HG03378 (cell line): ENCODE data around the gene PRAME.
"Not testable (repeated sequence)": the region's sequence is repeated elsewhere in the genome, so short reads cannot be mapped to it uniquely, and the experiment has no call there.

Experiments used
- ATAC-seq: cut with Tn5 transposase; IDR thresholded peaks from one replicate; pipeline ENCODE4 v1.9.1; 2021; ENCODE audit warnings: mild to moderate bottlenecking, moderate library complexity; ENCODE audit not compliant: unreplicated experiment

The PRAME gene

DNA sequence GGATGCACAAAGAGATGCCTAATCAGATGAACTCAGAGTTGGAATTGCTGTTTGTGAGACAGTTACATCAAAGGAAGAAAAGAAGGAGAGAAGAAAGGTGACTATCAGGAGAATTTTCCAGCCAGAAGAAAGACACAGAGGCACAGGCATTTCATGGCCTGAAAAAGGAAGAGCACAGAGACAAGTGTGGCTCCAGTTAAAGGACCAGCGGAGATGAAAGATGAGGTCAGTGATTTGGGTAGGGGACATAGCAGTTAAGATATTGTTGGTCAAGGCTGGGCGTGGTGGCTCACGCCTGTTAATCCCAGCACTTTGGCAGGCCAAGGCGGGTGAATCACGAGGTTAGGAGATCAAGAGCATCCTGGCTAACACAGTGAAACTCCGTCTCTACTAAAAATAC is 35.6 kb downstream of the PRAME start:
- ATAC-seq = no peak

DNA sequence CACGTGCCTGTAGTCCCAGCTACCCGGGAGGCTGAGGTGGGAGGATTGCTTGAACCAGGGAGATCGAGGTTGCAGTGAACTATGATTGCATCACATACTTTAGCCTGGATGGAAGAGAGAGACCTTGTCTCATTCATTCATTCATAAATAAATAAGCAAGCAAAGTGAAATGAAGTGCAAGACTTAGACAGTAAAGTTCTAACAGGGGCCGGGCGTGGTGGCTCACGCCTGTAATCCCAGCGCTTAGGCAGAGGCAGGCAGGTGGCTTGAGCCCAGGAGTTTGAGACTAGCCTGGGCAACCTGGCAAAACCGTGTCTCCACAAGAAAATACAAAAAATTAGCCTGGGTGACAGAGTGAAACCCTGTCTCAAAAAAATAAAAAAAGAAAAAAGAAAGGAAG is 37.4 kb downstream of the PRAME start:
- no peak for ATAC-seq

- no peak for ATAC-seq
Observed at GRCh38 chr22:22520667-22521602, 38.1 kb downstream of the PRAME start.

DNA sequence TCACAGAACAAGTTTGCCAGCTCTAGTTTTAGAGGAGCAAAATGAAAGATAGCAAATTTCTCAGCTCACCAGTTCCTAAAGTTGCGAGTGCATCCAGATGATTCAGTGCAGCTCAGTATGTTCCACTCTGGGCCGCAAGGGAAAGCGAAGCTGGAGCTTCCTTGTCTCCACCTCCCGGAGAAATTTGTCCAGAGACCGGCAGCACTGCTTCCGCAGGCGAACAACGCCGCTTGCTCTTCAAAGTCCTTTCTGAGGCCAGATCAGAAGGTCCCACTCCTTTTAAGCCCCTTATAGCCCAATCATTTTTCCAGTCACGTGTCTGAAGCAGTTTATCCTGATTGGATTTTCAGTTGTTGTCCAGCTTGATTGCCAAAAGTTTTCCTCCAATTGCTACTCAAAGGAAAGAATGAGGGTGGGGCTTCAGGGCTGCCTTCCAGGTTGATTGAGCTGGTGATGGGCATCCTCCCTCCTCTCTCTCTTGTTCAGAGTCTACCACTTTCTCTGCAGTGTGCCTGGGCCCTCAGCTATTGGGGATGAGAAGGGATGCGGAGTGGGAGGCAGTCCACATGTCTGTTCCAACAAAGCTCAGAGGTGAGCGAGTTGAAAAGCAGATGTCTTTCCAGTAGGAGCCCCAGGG is 38.9 kb downstream of the PRAME start, which contains the start of gene ZNF280A:
TSS of gene ZNF280A (minus strand) at position 251 of the 637 bp plus-strand sequence. CDS start 4,640 bp downstream, outside the sequence.
- no peak for ATAC-seq

DNA sequence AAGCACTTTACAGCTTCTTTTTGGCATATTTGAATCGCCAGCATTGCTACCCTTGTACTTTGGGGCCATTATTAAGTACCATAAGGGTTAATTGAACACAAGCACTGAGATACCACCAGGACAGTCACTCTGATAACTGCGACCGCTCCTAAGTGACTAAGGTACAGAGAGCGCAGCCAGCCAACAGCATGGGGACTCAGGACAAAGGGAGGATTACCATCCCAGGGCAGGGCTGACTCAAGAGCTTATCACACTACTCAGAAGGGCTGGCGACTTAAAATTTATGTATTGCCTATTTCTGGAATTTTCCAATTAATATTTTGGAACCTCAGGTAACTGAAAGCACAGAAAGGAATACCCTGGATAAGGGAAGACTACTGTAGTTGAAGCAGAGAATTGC is 39.5 kb downstream of the PRAME start:
- ATAC-seq = no peak

DNA sequence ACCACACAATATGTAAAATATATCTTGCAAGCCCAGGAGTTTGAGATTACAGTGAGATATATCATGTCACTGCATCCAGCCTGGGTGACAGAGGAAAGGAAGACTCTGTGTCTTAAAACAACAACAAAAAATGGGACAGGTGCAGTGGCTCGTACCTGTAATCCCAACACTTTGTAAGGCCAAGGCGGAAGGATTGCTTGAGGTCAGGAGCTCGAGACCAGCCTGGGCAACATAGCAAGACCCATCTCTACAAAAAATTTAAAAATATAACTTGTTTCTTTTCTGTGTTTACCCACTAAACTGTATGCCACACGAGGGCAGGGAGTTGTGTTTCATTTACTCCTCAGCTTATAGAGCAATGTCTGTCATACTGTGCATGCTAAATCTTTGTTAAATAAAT is 42.1 kb downstream of the PRAME start:
- ATAC-seq = no peak

DNA sequence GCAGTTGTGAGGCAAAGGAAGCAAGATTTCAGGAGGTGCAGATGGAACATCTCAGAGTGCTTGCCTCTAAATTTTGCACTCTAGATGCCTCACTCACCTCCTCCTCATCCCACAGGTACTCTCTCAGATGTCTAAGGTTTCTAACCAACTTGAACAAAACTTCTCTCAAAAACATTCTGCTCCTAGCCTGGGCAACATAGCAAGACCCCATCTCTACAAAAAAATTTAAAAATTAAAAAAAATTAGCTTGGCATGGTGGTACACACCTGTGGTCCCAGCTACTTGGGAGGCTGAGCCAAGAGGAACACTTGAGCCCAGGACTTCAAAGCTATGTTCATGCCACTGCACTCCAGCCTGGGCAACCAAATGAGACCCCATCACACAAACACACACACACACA is 43.2 kb downstream of the PRAME start:
- ATAC-seq = no peak

- ATAC-seq = not testable (repeated sequence)
Observed at GRCh38 chr22:22514431-22514830, 44.6 kb downstream of the PRAME start.

DNA sequence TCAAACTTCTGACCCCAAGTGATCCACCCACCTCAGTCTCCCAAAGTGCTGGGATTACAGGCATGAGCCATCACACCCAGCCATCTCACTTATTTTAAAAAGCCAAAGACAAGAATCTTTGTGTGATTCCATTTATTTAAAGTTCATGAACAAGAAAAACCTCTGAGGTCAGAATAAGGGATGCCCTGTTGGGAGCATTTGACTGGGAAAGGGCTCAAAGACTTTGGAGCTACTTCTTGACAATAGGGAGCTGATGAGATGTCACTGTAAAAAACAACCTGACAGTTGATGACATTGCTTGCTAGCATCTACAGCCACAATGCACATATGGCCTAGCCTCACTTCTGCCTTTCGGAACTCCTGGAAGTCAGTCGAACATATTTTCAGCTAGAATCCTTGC is 45.4 kb downstream of the PRAME start:
- ATAC-seq = no peak

- ATAC-seq = no peak
Observed at GRCh38 chr22:22512951-22513350, 46.1 kb downstream of the PRAME start.

DNA sequence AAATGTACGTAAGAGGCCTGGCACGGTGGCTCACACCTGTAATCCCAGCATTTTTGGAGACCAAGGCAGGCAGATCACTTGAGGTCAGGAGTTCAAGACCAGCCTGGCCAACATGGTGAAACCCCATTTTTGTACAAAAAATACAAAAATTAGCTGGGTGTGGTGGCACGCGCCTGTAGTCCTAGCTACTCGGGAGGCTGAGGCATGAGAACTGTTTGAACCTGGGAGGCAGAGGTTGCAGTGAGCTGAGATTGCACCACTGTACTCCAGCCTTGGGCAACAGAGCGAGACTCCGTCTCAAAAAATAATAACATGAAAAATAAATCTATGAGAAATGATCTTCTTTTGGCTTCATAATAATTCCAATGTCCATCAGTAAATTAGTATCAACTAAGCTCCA is 48.2 kb downstream of the PRAME start:
- ATAC-seq = not testable (repeated sequence)

- not testable (repeated sequence) for ATAC-seq
Observed at GRCh38 chr22:22509912-22510311, 49.2 kb downstream of the PRAME start.

- ATAC-seq = no peak
Observed at GRCh38 chr22:22508274-22509176, 50.5 kb downstream of the PRAME start, which contains the start of gene ZNF280B. TSS of gene ZNF280B (minus strand) at chr22:22508742. CDS start at chr22:22489398, 19,344 bp downstream.

- ATAC-seq = no peak
Observed at GRCh38 chr22:22507743-22508273, 51.3 kb downstream of the PRAME start.

DNA sequence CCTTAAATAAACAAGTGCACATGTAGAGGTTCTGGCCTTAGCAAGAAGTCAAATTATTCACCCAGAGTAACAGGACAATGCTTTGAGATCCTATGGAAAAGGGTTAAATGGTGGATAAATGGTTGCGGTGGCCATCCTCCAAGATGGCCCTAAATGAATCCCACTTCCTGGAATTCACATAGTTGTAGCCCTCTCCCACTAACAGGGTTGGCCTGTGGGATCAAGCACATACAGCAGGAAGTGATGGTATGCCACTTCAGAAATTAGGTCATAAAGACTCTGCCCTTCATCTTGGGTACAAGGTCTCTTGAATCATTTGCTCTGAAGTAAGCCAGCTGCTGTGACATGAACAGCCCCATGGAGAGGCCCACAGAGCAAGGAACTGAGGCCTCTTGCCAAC is 52.3 kb downstream of the PRAME start:
- no peak for ATAC-seq

DNA sequence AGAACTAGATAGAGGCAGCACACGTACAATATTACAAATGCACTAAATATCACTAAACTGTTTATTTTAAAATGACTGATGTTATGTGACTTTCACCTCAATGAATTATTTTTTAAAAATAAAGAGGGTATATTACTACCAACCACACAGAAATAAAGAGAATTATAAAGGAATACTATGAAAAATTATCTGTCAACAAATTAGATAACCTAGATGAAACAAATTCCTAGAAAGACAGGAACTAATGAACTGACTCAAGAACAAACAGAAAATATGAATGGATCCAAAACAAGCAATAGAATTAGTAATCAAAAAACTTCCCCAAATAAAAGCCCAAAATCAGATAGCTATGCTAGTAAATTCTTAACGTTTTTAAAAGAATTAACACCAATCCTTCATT is 60.8 kb downstream of the PRAME start:
- no peak for ATAC-seq
